Left renal cortex interstitium (tissue), 4 donors: ENCODE results near the gene FAM221B. TPM values are rescaled to one million over a fixed set of nuclear protein-coding genes. Genes with fewer than 3 reads are reported as not detected.

Experiments used
- DNase-seq, 4 donors: peaks; one replicate each; pipeline ENCODE4 v3.0.0-alpha.2; 2013; ENCODE audit warnings: low read depth in 4 of 4, low spot score in 2 of 4, missing footprints in 1 of 4
- polyA plus RNA-seq, 4 donors: library from polyadenylated mRNA; unstranded; fragments of 120-200 nt; gene quantifications; one replicate each; pipeline ENCODE4 v1.2.1, GENCODE V29; 2013; ENCODE audit not compliant: insufficient read length in 4 of 4

The FAM221B gene
- polyA plus RNA-seq, 4 donors: 0.08 to 0.60 (median 0.22) TPM; not detected in 1

GRCh38 chr9:35852267-35852815 is 23.8 kb upstream of the FAM221B start:
- no peak for DNase-seq

GRCh38 chr9:35847792-35848572 is 19.4 kb upstream of the FAM221B start:
- no peak for DNase-seq

GRCh38 chr9:35845824-35846771 is 17.6 kb upstream of the FAM221B start:
- no peak for DNase-seq

- peak in 1 of 4 donors; percentile 56 for DNase-seq
Observed at GRCh38 chr9:35844628-35845270, 16.2 kb upstream of the FAM221B start.

GRCh38 chr9:35842795-35843194 is 14.3 kb upstream of the FAM221B start:
- DNase-seq: no peak

- no peak for DNase-seq
Observed at GRCh38 chr9:35842020-35842745, 13.7 kb upstream of the FAM221B start.

- DNase-seq: no peak
Observed at GRCh38 chr9:35841645-35841900, 13.0 kb upstream of the FAM221B start.

GRCh38 chr9:35840881-35841644 is 12.5 kb upstream of the FAM221B start:
- no peak for DNase-seq

GRCh38 chr9:35839926-35840325 is 11.4 kb upstream of the FAM221B start:
- no peak for DNase-seq

- no peak for DNase-seq
Observed at GRCh38 chr9:35836595-35836994, 8.1 kb upstream of the FAM221B start.

- no peak for DNase-seq
Observed at GRCh38 chr9:35835766-35836165, 7.2 kb upstream of the FAM221B start.

- no peak for DNase-seq
Observed at GRCh38 chr9:35835216-35835632, 6.7 kb upstream of the FAM221B start.

- DNase-seq: no peak
Observed at GRCh38 chr9:35834260-35835215, 6.0 kb upstream of the FAM221B start.

- no peak for DNase-seq
Observed at GRCh38 chr9:35832814-35833213, 4.3 kb upstream of the FAM221B start.

GRCh38 chr9:35831040-35831439 is 2.5 kb upstream of the FAM221B start:
- DNase-seq: no peak

- no peak for DNase-seq
Observed at GRCh38 chr9:35829764-35830096, 1.2 kb upstream of the FAM221B start.

- peak; percentile 77 to 92 (median 86) for DNase-seq
Observed at GRCh38 chr9:35829084-35829763, 692 bp upstream of the FAM221B start, which contains the start of gene TMEM8B. TMEM8B (plus strand) TSS chr9:35829228; CDS start chr9:35829448, 220 bp downstream.

- DNase-seq: no peak
Observed at GRCh38 chr9:35827486-35827885, 1.0 kb downstream of the FAM221B start.
